NCI-H1694 (cell line): ENCODE results near the gene RPUSD1.

Experiments used
- DNase-seq: peaks from one replicate; lab custom pipeline; 2025; lab: John Stamatoyannopoulos, UW

Gene RPUSD1

GRCh38 chr16:799111-799947 lies 11.1 kb upstream of the RPUSD1 start:
- DNase-seq = no peak

- DNase-seq = no peak
Measured at GRCh38 chr16:798666-799065, 10.5 kb upstream of the RPUSD1 start.

DNA sequence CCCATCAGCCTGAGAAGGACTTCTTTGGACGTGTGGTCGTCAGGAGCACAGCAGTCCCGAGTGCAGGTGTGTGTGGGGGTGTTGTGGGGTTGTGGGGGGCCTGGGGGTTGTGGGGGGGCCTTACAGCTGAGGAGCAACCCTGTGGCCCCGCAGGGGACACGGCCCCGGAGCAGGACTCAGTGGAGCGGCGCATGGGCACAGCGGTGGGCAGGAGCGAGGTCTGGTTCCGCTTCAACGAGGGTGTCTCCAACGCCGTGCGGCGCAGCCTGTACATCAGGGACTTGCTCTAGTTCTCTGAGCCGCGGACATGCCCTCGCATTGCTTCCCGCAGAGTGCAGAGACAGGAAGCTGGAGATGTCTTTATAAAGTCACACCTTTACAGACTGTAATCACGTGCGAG lies 9.5 kb upstream of the RPUSD1 start:
- DNase-seq = no peak

GRCh38 chr16:797120-797420 lies 8.9 kb upstream of the RPUSD1 start:
- no peak for DNase-seq

DNA sequence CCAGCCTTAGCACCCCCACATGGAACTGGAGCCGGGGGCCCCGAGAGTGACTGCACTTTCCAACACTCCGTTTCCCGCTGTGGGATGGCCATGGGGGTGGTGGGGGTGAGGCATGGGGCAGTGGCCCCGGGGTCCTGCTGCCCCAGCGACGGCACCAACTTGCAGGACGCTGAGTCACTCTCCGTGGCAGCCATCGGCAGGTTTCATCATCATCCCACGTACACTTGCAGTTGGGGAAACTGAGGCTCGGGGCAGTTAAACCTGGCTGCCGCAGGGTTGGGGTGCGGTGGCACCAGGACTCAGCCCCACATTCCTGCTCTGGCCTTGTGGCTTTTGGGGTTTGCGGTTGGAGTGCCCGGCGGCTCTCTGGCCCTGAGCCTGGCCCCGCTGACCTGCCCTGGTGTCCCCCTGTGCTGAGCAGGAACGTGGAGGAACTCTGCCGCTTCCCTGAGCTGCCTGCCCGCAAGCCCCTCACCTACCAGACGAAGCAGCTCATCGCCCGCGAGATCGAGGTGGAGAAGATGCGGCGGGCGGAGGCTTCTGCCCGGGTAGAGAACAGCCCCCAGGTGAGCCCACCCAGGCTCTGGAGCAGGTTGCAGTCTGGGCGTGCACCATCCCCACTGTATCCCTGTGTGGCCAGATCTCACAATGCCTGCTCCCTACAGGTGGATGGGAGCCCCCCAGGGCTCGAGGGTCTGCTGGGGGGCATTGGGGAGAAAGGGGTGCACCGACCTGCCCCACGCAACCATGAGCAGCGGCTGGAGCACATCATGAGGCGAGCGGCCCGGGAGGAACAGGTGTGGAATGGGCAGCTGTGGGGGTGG lies 8.3 kb upstream of the RPUSD1 start:
- DNase-seq = no peak

DNA sequence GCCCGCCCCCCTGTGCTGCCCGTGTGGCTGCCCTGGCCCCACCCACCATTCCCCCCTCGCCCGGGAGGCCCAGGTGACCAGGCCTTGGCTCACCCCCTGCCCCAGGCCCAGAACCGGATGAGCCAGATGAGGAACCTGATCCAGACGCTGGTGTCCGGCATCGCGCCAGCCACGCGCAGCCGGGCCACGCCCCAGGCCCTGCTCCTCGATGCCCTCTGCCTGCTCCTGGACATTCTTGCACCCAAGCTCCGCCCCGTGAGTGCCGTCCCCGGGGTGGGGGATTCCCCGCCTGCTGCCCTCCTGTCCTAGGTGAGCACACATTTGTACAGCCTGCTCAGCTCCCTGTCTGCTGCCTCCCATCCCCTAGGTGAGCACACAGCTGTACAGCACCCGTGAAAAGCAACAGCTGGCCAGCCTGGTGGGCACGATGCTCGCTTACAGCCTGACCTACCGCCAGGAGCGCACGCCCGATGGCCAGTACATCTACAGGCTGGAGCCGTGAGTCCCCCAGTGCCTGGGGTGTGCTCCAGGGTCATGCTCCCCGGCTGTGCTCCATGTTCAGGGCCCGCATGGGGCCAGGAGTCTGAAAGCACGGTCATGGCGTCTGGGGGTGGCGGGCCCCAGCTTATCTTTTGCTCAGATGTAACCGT lies 7.5 kb upstream of the RPUSD1 start:
- no peak for DNase-seq

DNA sequence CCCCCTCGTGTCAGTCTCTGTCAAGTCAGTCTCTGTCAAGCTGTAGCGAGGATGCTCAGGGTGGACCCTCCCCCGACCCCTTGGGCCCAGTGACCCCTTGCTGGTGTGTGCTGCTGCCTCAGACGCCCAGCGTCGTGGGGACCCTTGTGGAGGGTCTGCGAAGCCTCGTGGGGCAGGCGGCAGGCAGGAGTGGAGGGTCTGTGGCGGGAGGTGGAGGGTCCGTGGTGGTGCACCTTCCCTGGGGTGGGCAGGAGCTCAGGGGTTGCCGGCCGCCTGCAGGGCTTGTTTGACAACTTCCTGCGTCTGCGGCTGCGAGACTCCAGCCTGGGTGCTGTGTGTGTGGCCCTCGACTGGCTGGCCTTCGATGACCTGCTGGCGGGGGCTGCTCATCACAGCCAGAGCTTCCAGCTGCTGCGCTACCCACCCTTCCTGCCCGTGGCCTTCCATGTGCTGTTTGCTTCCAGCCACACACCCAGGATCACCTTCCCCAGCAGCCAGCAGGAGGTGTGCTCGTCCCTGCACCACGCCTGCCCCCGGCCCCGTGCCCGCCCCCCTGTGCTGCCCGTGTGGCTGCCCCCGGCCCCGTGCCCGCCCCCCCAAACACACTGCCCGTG lies 6.8 kb upstream of the RPUSD1 start:
- no peak for DNase-seq

DNA sequence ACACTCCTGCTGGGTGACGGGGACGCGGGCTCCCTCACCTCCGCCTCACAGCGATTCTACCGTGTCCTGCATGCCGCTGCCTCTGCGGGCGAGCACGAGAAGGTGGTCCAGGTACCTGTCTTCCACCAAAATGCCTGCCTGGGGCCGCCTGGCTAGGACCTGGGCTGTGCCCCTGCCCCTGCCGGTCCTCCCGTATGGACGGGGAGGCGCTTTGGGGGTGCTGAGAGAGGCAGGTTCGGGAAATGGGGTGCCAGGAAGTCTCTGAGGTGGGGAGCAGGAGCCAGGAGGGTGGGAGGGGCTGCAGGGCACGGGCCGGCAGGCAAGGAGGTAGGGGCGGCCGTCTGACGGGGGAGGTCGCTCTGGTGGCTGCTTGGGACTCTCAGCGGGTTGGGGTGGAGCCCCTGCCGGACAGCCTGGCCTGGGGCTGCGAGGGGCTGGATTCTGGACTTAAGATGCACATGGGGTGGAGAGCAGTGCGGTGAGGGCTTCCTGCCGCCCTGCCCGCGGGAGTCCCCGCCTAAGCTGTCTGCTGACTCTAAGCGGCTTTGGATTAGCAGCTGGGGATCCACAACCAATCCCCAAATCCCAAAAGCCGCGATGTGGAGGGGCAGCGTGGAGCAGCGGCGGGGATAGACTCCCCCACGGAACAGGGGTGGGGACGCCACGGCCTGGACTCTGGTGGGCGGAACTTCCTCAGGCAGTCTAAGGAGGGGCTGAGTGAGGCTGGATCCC lies 6.1 kb upstream of the RPUSD1 start:
- no peak for DNase-seq

DNA sequence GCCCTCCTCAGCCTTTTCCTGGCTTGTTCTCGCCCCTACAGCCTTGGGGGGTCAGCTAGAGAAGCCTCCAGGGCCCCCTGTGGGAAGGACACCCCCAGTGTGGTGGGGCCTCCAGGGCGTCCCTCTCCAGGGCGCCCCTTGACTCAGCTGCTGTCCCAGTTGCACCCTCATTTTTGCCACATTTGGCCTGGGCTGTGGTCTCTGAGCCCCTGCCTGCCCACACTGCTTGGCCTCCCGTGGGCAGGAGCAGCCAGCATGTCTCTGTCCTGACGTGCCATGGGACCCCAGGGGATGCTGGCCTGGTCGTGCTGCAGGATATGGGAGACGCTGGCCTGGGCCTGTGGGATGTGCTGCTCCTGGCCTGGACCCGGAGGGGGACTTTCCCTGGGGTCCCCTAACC lies 5.2 kb upstream of the RPUSD1 start:
- no peak for DNase-seq

- no peak for DNase-seq
Measured at GRCh38 chr16:792221-792995, 4.2 kb upstream of the RPUSD1 start.

DNA sequence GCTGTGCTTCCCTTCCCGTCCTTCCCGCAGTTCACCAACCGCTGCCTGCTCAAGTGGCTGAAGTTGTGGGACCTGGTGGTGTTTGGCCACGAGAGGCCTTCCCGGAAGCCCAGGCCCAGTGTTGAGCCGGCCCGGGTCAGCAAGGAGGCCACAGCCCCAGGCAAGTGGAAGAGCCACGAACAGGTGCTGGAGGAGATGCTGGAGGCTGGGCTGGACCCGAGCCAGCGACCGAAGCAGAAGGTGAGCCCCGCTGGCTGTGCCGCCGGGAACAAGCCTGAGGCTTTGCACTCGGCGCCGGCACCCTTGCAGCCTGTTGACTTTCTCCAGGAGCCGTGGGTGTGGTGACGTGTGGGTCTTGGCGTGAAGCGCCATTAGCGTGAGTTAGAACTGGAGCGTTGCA lies 3.0 kb upstream of the RPUSD1 start:
- no peak for DNase-seq

DNA sequence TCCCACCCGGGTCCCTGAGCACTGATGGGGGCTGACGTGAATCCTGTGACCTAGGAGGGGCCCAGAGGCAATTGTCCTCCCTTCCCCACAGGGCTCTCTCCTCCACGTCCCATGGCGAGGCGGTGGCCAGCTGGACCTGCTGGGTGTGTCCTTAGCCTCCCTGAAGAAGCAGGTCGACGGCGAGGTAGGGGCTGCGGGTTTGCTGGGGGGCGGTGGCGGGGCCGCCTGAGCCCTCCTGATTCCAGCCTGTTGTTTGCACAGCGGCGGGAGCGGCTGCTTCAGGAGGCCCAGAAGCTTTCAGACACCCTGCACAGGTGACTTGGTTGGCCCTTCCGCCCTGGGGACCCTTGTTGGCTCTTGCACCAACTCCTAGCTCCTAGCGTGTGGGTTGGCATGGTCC lies 1.9 kb upstream of the RPUSD1 start:
- no peak for DNase-seq

DNA sequence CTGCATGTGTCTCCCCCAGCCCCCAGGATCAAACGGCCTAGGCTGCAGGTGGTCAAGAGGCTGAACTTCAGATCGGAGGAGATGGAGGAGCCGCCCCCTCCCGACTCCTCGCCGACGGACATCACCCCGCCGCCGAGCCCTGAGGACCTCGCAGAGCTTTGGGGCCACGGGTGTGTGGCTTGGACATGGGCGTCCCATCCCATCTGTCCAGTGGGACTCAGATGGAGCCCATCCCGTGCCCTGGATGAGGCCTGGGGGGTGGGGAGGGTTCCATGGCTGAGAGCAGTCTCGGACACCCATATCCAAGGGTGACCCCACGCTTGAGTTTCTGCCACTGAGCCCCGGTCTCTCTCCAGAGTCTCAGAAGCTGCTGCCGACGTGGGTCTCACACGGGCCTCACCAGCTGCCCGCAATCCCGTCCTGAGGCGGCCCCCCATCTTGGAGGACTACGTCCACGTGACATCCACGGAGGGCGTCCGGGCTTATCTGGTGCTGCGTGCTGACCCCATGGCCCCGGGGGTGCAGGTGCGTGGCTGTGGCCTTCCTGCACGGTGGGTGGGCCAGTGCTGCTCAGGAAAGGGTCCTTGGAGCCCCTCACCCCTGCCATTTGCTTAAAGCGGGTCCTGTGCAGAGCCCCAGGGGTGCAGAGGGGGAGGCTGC lies 1.1 kb upstream of the RPUSD1 start:
- DNase-seq = no peak

GRCh38 chr16:788399-789126 lies 382 bp upstream of the RPUSD1 start, which contains the start of gene CHTF18:
Gene CHTF18, plus strand, starts transcription at chr16:788620. Its CDS starts 65 bp downstream, at chr16:788685.
- peak; percentile 38 for DNase-seq

- no peak for DNase-seq
Measured at GRCh38 chr16:787321-787966, 737 bp downstream of the RPUSD1 start.

DNA sequence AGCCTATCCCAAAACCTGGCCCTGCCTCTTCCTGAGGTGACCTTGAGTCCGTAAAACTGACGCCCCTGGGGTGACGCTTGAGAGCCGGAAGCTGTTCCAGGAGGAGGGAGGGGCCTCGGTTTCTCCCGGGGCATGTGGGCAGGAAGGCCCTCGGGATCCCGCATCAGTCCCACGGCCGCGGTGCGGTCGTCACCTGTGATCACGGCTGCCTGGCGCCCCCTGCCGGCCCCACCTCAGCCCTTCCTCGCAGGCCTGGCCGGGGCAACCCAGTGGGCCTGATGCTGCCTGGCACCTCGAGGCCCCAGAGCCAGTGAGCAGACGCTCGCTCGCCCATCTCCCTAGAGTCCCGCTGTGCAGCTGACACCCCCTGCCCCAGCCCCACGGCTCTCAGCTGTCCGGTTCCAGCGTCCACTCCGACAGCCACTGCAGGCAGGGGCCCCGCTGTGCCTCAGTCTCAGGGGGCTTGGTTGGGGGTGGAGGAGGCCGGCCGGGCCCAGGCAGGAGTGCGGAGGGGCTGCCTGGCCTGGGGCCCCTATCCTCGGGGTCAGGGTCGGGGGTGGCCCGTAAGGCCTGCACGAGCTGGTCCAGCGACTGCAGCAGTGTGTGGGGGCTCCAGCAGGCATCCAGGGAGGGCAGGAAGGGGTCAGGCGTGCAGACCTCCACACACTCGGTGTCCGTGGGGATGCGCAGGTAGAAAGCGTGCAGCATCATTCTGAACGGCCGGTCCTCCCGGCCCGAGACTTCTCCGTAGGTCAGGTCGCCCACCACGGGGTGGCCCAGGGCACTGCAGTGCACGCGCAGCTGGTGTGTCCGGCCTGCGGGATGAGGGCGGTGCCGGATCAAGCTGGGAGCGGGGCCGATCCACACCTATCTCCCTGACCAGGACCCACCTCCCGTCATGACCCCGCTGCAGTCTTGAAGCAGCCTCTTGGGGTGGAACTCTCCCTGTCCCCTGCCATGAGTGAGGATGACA lies 2.3 kb downstream of the RPUSD1 start:
- no peak for DNase-seq

DNA sequence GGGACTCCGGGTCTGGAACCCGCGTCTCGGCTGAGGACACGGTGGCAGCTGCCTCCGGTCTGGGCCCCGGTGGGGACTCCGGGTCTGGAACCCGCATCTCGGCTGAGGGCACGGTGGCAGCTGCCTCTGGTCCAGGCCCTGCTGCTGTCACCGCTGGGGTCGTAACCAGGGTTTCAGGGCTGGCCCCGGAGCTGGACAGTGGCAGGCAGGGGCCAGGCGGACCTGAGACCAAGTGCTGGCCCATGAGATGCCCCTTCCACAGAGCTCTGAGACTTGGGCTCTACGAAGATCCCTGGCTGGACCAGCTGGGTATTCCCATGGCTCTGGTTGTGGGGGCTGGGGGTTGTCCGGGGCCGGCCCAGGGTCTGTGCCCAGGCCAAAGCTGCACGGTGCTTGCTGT lies 3.8 kb downstream of the RPUSD1 start:
- DNase-seq = no peak
